Coronary artery (tissue), 2 donors: Measurements from ENCODE around the gene PDE2A.

Source experiments
- DNase-seq: peaks from one replicate; pipeline ENCODE4 v3.0.0-alpha.2; 2017; ENCODE audit warnings: low spot score
- H3K27ac ChIP-seq, 2 donors: fragments of 200-600 bp; sonication (generic); one replicate each; pipeline ENCODE4 v1.5.1; 2016 to 2019
- H3K4me3 ChIP-seq: fragments of 200-600 bp; sonication (generic); 2 replicates; pipeline ENCODE4 v1.5.1; 2016; ENCODE audit warnings: mild to moderate bottlenecking, moderate library complexity
- CTCF ChIP-seq: fragments of 200-600 bp; sonication (generic); IDR thresholded peaks from one replicate; pipeline ENCODE4 v1.5.1; 2019; ENCODE audit warnings: antibody characterized with exemption

Gene PDE2A

GRCh38 chr11:72625691-72626413, 48.4 kb downstream of the PDE2A start:
- peak overlapping the region; percentile 66 to 81 for H3K27ac ChIP-seq
- no peak for TF ChIP-seq CTCF
- DNase-seq: no peak
- H3K4me3 ChIP-seq: no peak overlapping the region

GRCh38 chr11:72624496-72625201, 49.6 kb downstream of the PDE2A start:
- Histone ChIP-seq H3K27ac (peak overlapping the region; percentile 66 to 81), H3K4me3 (no peak overlapping the region)
- no peak for TF ChIP-seq CTCF
- no peak for DNase-seq

- TF ChIP-seq CTCF: no peak
- no peak for DNase-seq
- H3K4me3 ChIP-seq: no peak overlapping the region
- no peak overlapping the region for H3K27ac ChIP-seq
Measured at GRCh38 chr11:72623052-72623451, 51.2 kb downstream of the PDE2A start.

GRCh38 chr11:72621008-72621610, 53.1 kb downstream of the PDE2A start:
- Histone ChIP-seq H3K27ac (no peak overlapping the region), H3K4me3 (no peak overlapping the region)
- TF ChIP-seq CTCF: no peak
- no peak for DNase-seq

GRCh38 chr11:72618803-72619202, 55.4 kb downstream of the PDE2A start:
- TF ChIP-seq CTCF: no peak
- no peak for DNase-seq
- no peak overlapping the region for H3K27ac ChIP-seq
- no peak overlapping the region for H3K4me3 ChIP-seq

GRCh38 chr11:72617080-72617762, 57.0 kb downstream of the PDE2A start:
- no peak for DNase-seq
- no peak for TF ChIP-seq CTCF
- H3K4me3 ChIP-seq: no peak overlapping the region
- peak overlapping the region in 1 of 2 donors; percentile 24 for H3K27ac ChIP-seq
